ENCODE measurements around the gene GRIK1.

- TF ChIP-seq, protein P1, sequence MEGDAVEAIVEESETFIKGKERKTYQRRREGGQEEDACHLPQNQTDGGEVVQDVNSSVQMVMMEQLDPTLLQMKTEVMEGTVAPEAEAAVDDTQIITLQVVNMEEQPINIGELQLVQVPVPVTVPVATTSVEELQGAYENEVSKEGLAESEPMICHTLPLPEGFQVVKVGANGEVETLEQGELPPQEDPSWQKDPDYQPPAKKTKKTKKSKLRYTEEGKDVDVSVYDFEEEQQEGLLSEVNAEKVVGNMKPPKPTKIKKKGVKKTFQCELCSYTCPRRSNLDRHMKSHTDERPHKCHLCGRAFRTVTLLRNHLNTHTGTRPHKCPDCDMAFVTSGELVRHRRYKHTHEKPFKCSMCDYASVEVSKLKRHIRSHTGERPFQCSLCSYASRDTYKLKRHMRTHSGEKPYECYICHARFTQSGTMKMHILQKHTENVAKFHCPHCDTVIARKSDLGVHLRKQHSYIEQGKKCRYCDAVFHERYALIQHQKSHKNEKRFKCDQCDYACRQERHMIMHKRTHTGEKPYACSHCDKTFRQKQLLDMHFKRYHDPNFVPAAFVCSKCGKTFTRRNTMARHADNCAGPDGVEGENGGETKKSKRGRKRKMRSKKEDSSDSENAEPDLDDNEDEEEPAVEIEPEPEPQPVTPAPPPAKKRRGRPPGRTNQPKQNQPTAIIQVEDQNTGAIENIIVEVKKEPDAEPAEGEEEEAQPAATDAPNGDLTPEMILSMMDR (IDR thresholded peaks at IDR 0.05; ENCODE audit: low read length), result no peak
- no peak for TF ChIP-seq EZH2 (IDR thresholded peaks at IDR 0.05; ENCODE audit: borderline replicate concordance, low read length)
Measured at GRCh38 chr21:29538115-29538514, 401.7 kb downstream of the GRIK1 start.
